HepG2 (cell line): Measurements from ENCODE around the gene PIK3CB. TPM values are rescaled to one million over a fixed set of nuclear protein-coding genes. Genes with fewer than 3 reads are reported as not detected.

ENCODE experiments used
- BRCA1 ChIP-seq: sonication (generic); formaldehyde crosslinking; IDR thresholded peaks from 2 replicates; pipeline ENCODE4 v1.4.0; 2020; ENCODE audit warnings: missing genetic modification reagents
- CHCHD3 ChIP-seq: sonication (generic); formaldehyde crosslinking; IDR thresholded peaks from 2 replicates; pipeline ENCODE4 v1.8.0; 2022; ENCODE audit warnings: mild to moderate bottlenecking, missing genetic modification reagents, moderate library complexity
- DNMT3B ChIP-seq: conservative IDR thresholded peaks from 2 replicates; pipeline ENCODE4 v1.6.1; 2016; ENCODE audit warnings: missing biosample characterization, control low read depth
- HDAC2 ChIP-seq: sonication (generic); formaldehyde crosslinking; IDR thresholded peaks from 2 replicates; pipeline ENCODE4 v1.4.0; 2020; ENCODE audit warnings: missing genetic modification reagents
- HHEX ChIP-seq: IDR thresholded peaks from 2 replicates; pipeline ENCODE4 v1.6.1; 2016; ENCODE audit warnings: control low read depth
- MTF2 ChIP-seq: sonication (generic); formaldehyde crosslinking; IDR thresholded peaks from 2 replicates; pipeline ENCODE4 v1.5.0; 2020; ENCODE audit warnings: missing genetic modification reagents, borderline replicate concordance
- TEAD2 ChIP-seq: sonication (generic); formaldehyde crosslinking; IDR thresholded peaks from 2 replicates; pipeline ENCODE4 v1.9.0; 2021; ENCODE audit warnings: missing genetic modification reagents
- THAP11 ChIP-seq: IDR thresholded peaks from 2 replicates; pipeline ENCODE4 v1.6.1; 2016; ENCODE audit warnings: missing biosample characterization, missing genetic modification reagents
- ZNF101 ChIP-seq: sonication (generic); formaldehyde crosslinking; IDR thresholded peaks from 2 replicates; pipeline ENCODE4 v1.4.0; 2020; ENCODE audit warnings: mild to moderate bottlenecking, low read depth, missing genetic modification reagents, borderline replicate concordance
- ZNF124 ChIP-seq: sonication (generic); formaldehyde crosslinking; IDR thresholded peaks from 2 replicates; pipeline ENCODE4 v1.4.0; 2020; ENCODE audit warnings: missing genetic modification reagents
- ZNF205 ChIP-seq: IDR thresholded peaks from 2 replicates; pipeline ENCODE4 v1.6.1; 2018; ENCODE audit warnings: missing biosample characterization, missing genetic modification reagents
- ZNF296 ChIP-seq: sonication (generic); formaldehyde crosslinking; conservative IDR thresholded peaks from 2 replicates; pipeline ENCODE4 v1.5.0; 2020; ENCODE audit warnings: mild to moderate bottlenecking, missing genetic modification reagents
- ZNF432 ChIP-seq: sonication (generic); formaldehyde crosslinking; IDR thresholded peaks from 2 replicates; pipeline ENCODE4 v1.5.0; 2020; ENCODE audit warnings: missing genetic modification reagents, mild to moderate bottlenecking, borderline replicate concordance
- ZNF510 ChIP-seq: sonication (generic); formaldehyde crosslinking; IDR thresholded peaks from 2 replicates; pipeline ENCODE4 v1.4.0; 2020; ENCODE audit warnings: low read depth, mild to moderate bottlenecking, missing genetic modification reagents
- ZNF547 ChIP-seq: sonication (generic); formaldehyde crosslinking; IDR thresholded peaks from 2 replicates; pipeline ENCODE4 v1.5.1; 2020; ENCODE audit warnings: mild to moderate bottlenecking, missing genetic modification reagents
- polyA plus RNA-seq, 8 experiments: library from polyadenylated mRNA; depleted of rRNA in 3 of 8; stranded (reverse) in 7 of 8; unstranded in 1 of 8; fragments of >200 nt; fragmentation: Illumina TruSeq in 4 of 8; extraction: Trizol in 4 of 8; gene quantifications; 2 replicates each; pipeline versions ENCODE4 v1.2.1 to v1.2.3, GENCODE V29; 2011 to 2016; ENCODE audit warnings: low read depth in 4 of 8, missing spikeins in 1 of 8, mixed read lengths in 1 of 8; ENCODE audit not compliant: insufficient read depth in 1 of 8
- total RNA-seq, 5 experiments: library from RNA; depleted of rRNA; stranded (reverse); fragments of >200 nt; fragmentation: Illumina TruSeq; extraction: Trizol; gene quantifications; 2 replicates each; pipeline ENCODE4 v1.2.3, GENCODE V29; 2016; ENCODE audit warnings: low read depth in 1 of 5
- TF ChIP-seq, protein P1 (sequence below): IDR thresholded peaks from 2 replicates; pipeline ENCODE4 v1.6.1; 2016
- TF ChIP-seq, protein P2 (sequence below): sonication (generic); formaldehyde crosslinking; IDR thresholded peaks from 2 replicates; pipeline ENCODE4 v1.4.0; 2020; ENCODE audit warnings: missing genetic modification reagents; ENCODE audit errors: not compliant biosample characterization
- TF ChIP-seq, protein P3 (sequence below): sonication (generic); formaldehyde crosslinking; IDR thresholded peaks from 2 replicates; pipeline ENCODE4 v1.4.0; 2020; ENCODE audit warnings: missing genetic modification reagents
- TF ChIP-seq, protein P4 (sequence below): sonication (generic); formaldehyde crosslinking; IDR thresholded peaks from 2 replicates; pipeline ENCODE4 v1.4.0; 2020; ENCODE audit warnings: missing genetic modification reagents
- TF ChIP-seq, protein P5 (sequence below): sonication (generic); formaldehyde crosslinking; IDR thresholded peaks from 2 replicates; pipeline ENCODE4 v1.9.0; 2021; ENCODE audit warnings: missing genetic modification reagents, mild to moderate bottlenecking, borderline replicate concordance
- TF ChIP-seq, protein P6 (sequence below): sonication (generic); formaldehyde crosslinking; IDR thresholded peaks from 2 replicates; pipeline ENCODE4 v1.8.0; 2022; ENCODE audit warnings: mild to moderate bottlenecking, missing genetic modification reagents, borderline replicate concordance

Gene PIK3CB
- total and polyA plus RNA-seq, 2 of the 13 experiments (the other 11 are each of a cell fraction or from before 2014, with no cell fraction given), result 6.6 to 18.7 TPM

DNA sequence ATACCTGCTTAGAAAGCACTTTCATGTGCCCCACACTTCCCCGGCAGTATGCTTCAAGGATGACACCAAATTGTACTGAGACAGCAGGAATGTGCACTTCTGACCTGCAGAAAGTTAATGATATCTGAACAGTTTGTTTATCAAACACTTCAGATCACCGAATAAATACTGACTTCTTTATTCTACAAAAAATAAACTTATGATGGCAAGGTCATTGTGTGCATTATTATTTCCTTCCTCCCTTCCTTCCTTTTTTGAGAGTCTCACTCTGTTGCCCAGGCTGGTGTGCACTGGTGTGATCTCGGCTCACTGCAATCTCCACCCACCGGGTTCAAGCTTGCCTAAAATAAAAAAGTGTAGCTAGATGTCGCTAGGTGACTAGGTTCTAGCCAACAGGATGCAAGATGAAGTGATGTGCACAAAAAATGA, 145.8 kb downstream of the PIK3CB start (continued):
- TF ChIP-seq, protein P1, sequence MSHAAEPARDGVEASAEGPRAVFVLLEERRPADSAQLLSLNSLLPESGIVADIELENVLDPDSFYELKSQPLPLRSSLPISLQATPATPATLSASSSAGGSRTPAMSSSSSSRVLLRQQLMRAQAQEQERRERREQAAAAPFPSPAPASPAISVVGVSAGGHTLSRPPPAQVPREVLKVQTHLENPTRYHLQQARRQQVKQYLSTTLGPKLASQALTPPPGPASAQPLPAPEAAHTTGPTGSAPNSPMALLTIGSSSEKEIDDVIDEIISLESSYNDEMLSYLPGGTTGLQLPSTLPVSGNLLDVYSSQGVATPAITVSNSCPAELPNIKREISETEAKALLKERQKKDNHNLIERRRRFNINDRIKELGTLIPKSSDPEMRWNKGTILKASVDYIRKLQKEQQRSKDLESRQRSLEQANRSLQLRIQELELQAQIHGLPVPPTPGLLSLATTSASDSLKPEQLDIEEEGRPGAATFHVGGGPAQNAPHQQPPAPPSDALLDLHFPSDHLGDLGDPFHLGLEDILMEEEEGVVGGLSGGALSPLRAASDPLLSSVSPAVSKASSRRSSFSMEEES (CRISPR knock-in tag), result no peak
- TF ChIP-seq ZNF124 (CRISPR knock-in tag), result no peak
- no peak for TF ChIP-seq ZNF547 (CRISPR knock-in tag)
- TF ChIP-seq, protein P2, sequence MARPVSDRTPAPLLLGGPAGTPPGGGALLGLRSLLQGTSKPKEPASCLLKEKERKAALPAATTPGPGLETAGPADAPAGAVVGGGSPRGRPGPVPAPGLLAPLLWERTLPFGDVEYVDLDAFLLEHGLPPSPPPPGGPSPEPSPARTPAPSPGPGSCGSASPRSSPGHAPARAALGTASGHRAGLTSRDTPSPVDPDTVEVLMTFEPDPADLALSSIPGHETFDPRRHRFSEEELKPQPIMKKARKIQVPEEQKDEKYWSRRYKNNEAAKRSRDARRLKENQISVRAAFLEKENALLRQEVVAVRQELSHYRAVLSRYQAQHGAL (CRISPR knock-in tag), result no peak
- TF ChIP-seq, protein P3, sequence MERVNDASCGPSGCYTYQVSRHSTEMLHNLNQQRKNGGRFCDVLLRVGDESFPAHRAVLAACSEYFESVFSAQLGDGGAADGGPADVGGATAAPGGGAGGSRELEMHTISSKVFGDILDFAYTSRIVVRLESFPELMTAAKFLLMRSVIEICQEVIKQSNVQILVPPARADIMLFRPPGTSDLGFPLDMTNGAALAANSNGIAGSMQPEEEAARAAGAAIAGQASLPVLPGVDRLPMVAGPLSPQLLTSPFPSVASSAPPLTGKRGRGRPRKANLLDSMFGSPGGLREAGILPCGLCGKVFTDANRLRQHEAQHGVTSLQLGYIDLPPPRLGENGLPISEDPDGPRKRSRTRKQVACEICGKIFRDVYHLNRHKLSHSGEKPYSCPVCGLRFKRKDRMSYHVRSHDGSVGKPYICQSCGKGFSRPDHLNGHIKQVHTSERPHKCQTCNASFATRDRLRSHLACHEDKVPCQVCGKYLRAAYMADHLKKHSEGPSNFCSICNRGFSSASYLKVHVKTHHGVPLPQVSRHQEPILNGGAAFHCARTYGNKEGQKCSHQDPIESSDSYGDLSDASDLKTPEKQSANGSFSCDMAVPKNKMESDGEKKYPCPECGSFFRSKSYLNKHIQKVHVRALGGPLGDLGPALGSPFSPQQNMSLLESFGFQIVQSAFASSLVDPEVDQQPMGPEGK (CRISPR knock-in tag), result no peak
- TF ChIP-seq ZNF510 (CRISPR knock-in tag), result no peak
- no peak for TF ChIP-seq THAP11 (CRISPR knock-in tag)
- no peak for TF ChIP-seq ZNF205 (CRISPR knock-in tag)
- TF ChIP-seq CHCHD3 (CRISPR knock-in tag), result no peak
- TF ChIP-seq BRCA1, result no peak
- TF ChIP-seq TEAD2 (CRISPR knock-in tag), result no peak
- TF ChIP-seq ZNF432 (CRISPR knock-in tag), result no peak
- no peak for TF ChIP-seq DNMT3B (CRISPR knock-in tag)
- TF ChIP-seq, protein P4, sequence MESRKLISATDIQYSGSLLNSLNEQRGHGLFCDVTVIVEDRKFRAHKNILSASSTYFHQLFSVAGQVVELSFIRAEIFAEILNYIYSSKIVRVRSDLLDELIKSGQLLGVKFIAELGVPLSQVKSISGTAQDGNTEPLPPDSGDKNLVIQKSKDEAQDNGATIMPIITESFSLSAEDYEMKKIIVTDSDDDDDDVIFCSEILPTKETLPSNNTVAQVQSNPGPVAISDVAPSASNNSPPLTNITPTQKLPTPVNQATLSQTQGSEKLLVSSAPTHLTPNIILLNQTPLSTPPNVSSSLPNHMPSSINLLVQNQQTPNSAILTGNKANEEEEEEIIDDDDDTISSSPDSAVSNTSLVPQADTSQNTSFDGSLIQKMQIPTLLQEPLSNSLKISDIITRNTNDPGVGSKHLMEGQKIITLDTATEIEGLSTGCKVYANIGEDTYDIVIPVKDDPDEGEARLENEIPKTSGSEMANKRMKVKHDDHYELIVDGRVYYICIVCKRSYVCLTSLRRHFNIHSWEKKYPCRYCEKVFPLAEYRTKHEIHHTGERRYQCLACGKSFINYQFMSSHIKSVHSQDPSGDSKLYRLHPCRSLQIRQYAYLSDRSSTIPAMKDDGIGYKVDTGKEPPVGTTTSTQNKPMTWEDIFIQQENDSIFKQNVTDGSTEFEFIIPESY, result no peak
- peak; percentile 64; the same call in 1 of the 2 replicates for TF ChIP-seq HHEX (CRISPR knock-in tag)
- TF ChIP-seq ZNF296 (CRISPR knock-in tag), result no peak
- TF ChIP-seq MTF2 (CRISPR knock-in tag), result no peak
- TF ChIP-seq ZNF101 (CRISPR knock-in tag), result no peak
- peak; percentile 54; the same call in 1 of the 2 replicates for TF ChIP-seq HDAC2 (CRISPR knock-in tag)
- TF ChIP-seq, protein P5, sequence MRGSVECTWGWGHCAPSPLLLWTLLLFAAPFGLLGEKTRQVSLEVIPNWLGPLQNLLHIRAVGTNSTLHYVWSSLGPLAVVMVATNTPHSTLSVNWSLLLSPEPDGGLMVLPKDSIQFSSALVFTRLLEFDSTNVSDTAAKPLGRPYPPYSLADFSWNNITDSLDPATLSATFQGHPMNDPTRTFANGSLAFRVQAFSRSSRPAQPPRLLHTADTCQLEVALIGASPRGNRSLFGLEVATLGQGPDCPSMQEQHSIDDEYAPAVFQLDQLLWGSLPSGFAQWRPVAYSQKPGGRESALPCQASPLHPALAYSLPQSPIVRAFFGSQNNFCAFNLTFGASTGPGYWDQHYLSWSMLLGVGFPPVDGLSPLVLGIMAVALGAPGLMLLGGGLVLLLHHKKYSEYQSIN (CRISPR knock-in tag), result no peak
- TF ChIP-seq, protein P6, sequence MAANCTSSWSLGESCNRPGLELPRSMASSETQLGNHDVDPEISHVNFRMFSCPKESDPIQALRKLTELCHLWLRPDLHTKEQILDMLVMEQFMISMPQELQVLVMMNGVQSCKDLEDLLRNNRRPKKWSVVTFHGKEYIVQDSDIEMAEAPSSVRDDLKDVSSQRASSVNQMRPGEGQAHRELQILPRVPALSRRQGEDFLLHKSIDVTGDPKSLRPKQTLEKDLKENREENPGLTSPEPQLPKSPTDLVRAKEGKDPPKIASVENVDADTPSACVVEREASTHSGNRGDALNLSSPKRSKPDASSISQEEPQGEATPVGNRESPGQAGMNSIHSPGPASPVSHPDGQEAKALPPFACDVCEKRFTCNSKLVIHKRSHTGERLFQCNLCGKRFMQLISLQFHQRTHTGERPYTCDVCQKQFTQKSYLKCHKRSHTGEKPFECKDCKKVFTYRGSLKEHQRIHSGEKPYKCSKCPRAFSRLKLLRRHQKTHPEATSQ (CRISPR knock-in tag), result no peak
